ENCODE measurements around the gene DLGAP4. TPM values are rescaled to one million over a fixed set of nuclear protein-coding genes. Genes with fewer than 3 reads are reported as not detected.
"Not testable (repeated sequence)": the region's sequence is repeated elsewhere in the genome, so short reads cannot be mapped to it uniquely, and the experiment has no call there.

DLGAP4 gene
- total and polyA plus RNA-seq, 10 donors, result 12.0 to 60.9 (median 45.9) TPM

DNA sequence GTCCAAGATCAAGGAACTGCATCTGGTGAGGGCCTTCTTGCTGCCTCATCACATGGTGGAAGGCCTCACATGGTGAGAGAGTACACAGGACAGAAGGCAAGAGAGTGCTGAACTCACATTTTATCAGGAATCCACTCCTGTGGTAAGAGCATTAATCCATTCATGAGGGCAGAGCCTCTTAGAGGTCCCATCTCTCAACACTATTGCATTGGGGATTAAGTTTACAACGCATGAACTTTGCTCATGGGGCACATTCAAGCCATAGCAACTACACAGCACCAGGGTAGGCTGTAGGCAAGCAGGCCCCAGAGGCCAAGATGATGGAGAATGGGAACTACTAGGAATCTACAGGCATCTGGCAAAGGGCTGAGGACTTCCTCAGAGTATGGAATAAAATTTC is 257.2 kb downstream of the DLGAP4 start:
- H3K36me3 ChIP-seq, result no peaks in the 10 kb centered on the region
- peak overlapping the region in 2 of 8 donors; percentile 21 to 63 for H3K27ac ChIP-seq
- H3K4me1 ChIP-seq, result no peaks in the 10 kb centered on the region
- DNase-seq, result no peak
- H3K4me3 ChIP-seq, result no peak overlapping the region
- 90 to 100% (median 94%) methylated on average over 1 of the region's 1 CpG for WGBS, 5 donors
- intact Hi-C loops (cut with DNase I; ENCODE audit: low total_unique reads), result no loop called here
- H3K27me3 ChIP-seq (replicated peaks in 1 of 7), result no peaks in the 10 kb centered on the region
- TF ChIP-seq POLR2A (IDR thresholded peaks at IDR 0.05) (no peak), POLR2AphosphoS5 (IDR thresholded peaks at IDR 0.05) (no peak)
- TF ChIP-seq, protein P1, sequence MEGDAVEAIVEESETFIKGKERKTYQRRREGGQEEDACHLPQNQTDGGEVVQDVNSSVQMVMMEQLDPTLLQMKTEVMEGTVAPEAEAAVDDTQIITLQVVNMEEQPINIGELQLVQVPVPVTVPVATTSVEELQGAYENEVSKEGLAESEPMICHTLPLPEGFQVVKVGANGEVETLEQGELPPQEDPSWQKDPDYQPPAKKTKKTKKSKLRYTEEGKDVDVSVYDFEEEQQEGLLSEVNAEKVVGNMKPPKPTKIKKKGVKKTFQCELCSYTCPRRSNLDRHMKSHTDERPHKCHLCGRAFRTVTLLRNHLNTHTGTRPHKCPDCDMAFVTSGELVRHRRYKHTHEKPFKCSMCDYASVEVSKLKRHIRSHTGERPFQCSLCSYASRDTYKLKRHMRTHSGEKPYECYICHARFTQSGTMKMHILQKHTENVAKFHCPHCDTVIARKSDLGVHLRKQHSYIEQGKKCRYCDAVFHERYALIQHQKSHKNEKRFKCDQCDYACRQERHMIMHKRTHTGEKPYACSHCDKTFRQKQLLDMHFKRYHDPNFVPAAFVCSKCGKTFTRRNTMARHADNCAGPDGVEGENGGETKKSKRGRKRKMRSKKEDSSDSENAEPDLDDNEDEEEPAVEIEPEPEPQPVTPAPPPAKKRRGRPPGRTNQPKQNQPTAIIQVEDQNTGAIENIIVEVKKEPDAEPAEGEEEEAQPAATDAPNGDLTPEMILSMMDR (IDR thresholded peaks at IDR 0.05 in 8 of 11, conservative IDR thresholded peaks at IDR 0.05 in 3 of 11), result no peak
- H3K9me3 ChIP-seq, result peaks cover 0 to 15% (median 12%) of the 10 kb centered on the region in 8 donors

DNA sequence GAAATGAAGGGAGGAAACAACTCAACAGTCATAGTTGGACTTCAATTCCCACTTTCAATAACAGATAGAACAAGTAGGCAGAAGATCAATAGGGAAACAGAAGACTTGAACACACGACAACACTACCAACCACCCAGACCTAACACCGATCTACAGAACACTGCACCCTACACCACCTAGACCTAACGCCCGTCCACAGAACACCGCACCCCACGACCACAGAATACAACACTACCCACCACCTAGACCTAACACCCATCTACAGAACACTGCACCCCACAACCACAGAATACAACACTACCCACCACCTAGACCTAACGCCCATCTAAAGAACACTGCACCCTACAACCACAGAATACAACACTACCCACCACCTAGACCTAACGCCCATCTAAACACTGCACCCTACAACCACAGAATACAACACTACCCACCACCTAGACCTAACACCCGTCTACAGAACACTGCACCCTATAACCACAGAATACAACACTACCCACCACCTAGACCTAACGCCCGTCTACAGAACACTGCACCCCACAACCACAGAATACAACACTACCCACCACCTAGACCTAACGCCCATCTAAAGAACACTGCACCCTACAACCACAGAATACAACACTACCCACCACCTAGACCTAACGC is 258.1 kb downstream of the DLGAP4 start:
- H3K27me3 ChIP-seq (replicated peaks in 1 of 7); H3K4me1 ChIP-seq; H3K4me3 ChIP-seq; DNase-seq; intact Hi-C loops (cut with DNase I; ENCODE audit: low total_unique reads); H3K36me3 ChIP-seq: not testable (repeated sequence)
- Histone ChIP-seq H3K9me3 (peaks cover 0 to 15% (median 12%) of the 10 kb centered on the region in 8 donors), H3K27ac (peak overlapping the region in 3 of 8 donors; percentile 21 to 63 (median 31))
- 86 to 93% (median 90%) methylated on average over 11 to 13 of the region's 13 CpGs for WGBS, 5 donors

DNA sequence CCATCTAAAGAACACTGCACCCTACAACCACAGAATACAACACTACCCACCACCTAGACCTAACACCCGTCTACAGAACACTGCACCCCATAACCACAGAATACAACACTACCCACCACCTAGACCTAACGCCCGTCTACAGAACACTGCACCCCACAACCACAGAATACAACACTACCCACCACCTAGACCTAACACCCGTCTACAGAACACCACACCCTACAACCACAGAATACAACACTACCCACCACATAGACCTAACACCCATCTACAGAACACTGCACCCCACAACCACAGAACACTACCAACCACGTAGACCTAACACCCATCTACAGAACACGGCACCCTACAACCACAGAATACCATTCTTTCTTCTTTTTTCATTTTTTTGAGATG is 258.6 kb downstream of the DLGAP4 start:
- WGBS, 5 donors, result 72 to 91% (median 84%) methylated on average over 6 of the region's 6 CpGs
- intact Hi-C loops (cut with DNase I; ENCODE audit: low total_unique reads); H3K4me1 ChIP-seq; DNase-seq; H3K4me3 ChIP-seq; H3K36me3 ChIP-seq; H3K27me3 ChIP-seq (replicated peaks in 1 of 7): not testable (repeated sequence)
- peaks cover 0 to 15% (median 12%) of the 10 kb centered on the region in 8 donors for H3K9me3 ChIP-seq
- peak overlapping the region in 3 of 8 donors; percentile 31 to 63 (median 50) for H3K27ac ChIP-seq

DNA sequence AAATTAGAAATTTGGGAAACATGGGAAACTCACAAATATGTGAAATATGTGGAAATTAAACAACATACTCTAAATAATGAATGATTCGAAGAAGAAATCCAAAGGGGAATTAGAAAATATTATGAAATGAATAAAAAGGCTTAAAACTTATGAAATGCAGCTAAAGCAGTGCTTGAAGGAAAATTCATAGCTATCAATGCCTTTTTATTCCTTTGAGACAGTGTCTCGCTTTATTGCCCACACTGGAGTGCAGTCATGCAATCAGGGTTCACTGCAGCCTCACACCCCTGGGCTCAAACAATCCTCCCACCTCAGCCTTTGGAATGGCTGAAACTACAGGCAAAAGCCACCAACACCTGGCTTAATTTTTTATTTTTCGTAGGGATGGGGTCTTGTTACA is 259.4 kb downstream of the DLGAP4 start:
- Histone ChIP-seq H3K9me3 (peaks cover 0 to 15% (median 12%) of the 10 kb centered on the region in 8 donors), H3K4me1 (no peaks in the 10 kb centered on the region), H3K27ac (peak overlapping the region in 2 of 8 donors; percentile 31 to 50), H3K27me3 (replicated peaks in 1 of 7) (no peaks in the 10 kb centered on the region), H3K4me3 (no peak overlapping the region), H3K36me3 (no peaks in the 10 kb centered on the region)
- WGBS, 5 donors, result 92 to 97% (median 95%) methylated on average over 3 of the region's 3 CpGs
- no peak for DNase-seq
- TF ChIP-seq, protein P1 (IDR thresholded peaks at IDR 0.05 in 8 of 11, conservative IDR thresholded peaks at IDR 0.05 in 3 of 11), result no peak
- no peak for TF ChIP-seq POLR2A (IDR thresholded peaks at IDR 0.05)
- TF ChIP-seq POLR2AphosphoS5 (IDR thresholded peaks at IDR 0.05), result no peak
- intact Hi-C loops (cut with DNase I; ENCODE audit: low total_unique reads), result no loop called here

DNA sequence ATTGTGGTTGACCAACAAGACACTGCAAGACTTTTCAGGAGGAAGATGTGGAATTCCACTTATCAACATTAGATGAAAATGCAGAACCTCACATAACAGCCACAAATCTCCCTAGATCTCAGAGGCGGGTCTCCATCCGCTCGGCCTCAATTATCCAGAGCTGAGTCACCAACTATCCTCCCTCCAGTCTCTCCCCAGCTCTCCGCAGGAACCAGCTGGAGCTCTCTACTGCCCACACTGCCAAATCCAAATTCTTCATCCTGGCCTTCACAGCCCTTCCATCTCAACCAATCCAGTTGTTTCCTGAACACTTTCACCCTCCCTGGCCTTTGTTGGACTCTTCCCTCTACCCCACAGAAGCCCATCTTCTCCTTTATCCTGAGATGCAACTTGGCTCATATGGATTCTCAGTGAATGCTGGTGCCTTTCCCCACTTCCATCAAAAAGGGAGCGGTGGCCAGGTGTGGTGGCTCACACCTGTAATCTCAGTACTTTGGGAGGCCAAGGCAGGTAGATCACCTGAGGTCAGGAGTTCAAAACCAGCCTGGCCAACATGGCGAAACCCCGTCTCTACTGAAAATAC is 263.8 kb downstream of the DLGAP4 start:
- Histone ChIP-seq H3K4me1 (peaks cover under 1 to 23% (median 22%) of the 10 kb centered on the region in 6 donors), H3K27me3 (replicated peaks in 1 of 7) (peaks cover 0 to 11% (median 0%) of the 10 kb centered on the region in 7 donors), H3K27ac (peak overlapping the region in 1 of 8 donors; percentile 27), H3K4me3 (no peak overlapping the region), H3K9me3 (peaks cover 0 to 12% (median 11%) of the 10 kb centered on the region in 8 donors), H3K36me3 (no peaks in the 10 kb centered on the region)
- DNase-seq, result no peak
- intact Hi-C loops (cut with DNase I; ENCODE audit: low total_unique reads), result no loop called here
- WGBS, 5 donors, result 75 to 89% (median 86%) methylated on average over 7 of the region's 7 CpGs
- TF ChIP-seq, protein P1 (IDR thresholded peaks at IDR 0.05 in 8 of 11, conservative IDR thresholded peaks at IDR 0.05 in 3 of 11), result no peak
